CD4-positive, alpha-beta memory T cell (primary cell): ENCODE data around the gene TUBB4B. TPM values are rescaled to one million over a fixed set of nuclear protein-coding genes. Genes with fewer than 3 reads are reported as not detected.

Experiments
- CTCF ChIA-PET: fragments of 350-600 bp; sonication (Branson Sonifier 250); formaldehyde crosslinking; loops from one replicate; lab custom pipeline; 2021; ENCODE audit warnings: inconsistent platforms; ENCODE audit not compliant: partially characterized antibody; lab: Charles Lee
- POLR2A ChIA-PET: fragments of 350-600 bp; sonication (Branson Sonifier 250); formaldehyde crosslinking; loops from one replicate; lab custom pipeline; 2021; ENCODE audit not compliant: partially characterized antibody; lab: Charles Lee
- DNase-seq, 5 donors: peaks; one replicate each; pipeline versions ENCODE4 v3.0.0 to v3.0.0-alpha.2; 2020 to 2022; ENCODE audit warnings: mixed read lengths in 1 of 5
- H3K27ac ChIP-seq: one replicate; pipeline ENCODE4 v1.7.0; 2013; ENCODE audit warnings: low read depth, low read length
- H3K27me3 ChIP-seq: 2 replicates; pipeline ENCODE4 v1.7.0; 2013; ENCODE audit warnings: mild to moderate bottlenecking, low read length, moderate library complexity; ENCODE audit not compliant: insufficient read depth
- H3K36me3 ChIP-seq: 2 replicates; pipeline ENCODE4 v1.7.0; 2013; ENCODE audit warnings: mild to moderate bottlenecking, low read length, moderate library complexity; ENCODE audit not compliant: insufficient read depth
- H3K4me1 ChIP-seq: 2 replicates; pipeline ENCODE4 v1.7.0; 2013; ENCODE audit warnings: mild to moderate bottlenecking, low read length, moderate library complexity; ENCODE audit not compliant: insufficient read depth
- H3K4me3 ChIP-seq, 2 donors: one replicate each; pipeline ENCODE4 v1.7.0; 2013; ENCODE audit warnings: low read length in 2 of 2, mild to moderate bottlenecking in 1 of 2
- H3K9me3 ChIP-seq, 2 donors: one replicate each; pipeline ENCODE4 v1.7.0; 2013; ENCODE audit warnings: low read length in 2 of 2, control low read depth in 1 of 2; ENCODE audit not compliant: control insufficient read depth in 1 of 2
- H3K27ac Mint-ChIP-seq, 7 donors: one replicate each; pipeline ENCODE4 v1.8.0; 2020 to 2021; ENCODE audit warnings: mixed read lengths in 7 of 7, mild to moderate bottlenecking in 6 of 7, inconsistent platforms in 3 of 7, moderate library complexity in 3 of 7
- H3K27me3 Mint-ChIP-seq, 2 donors: one replicate each; pipeline ENCODE4 v1.8.0; 2020 to 2021; ENCODE audit warnings: mixed read lengths in 2 of 2
- H3K36me3 Mint-ChIP-seq, 2 donors: one replicate each; pipeline ENCODE4 v1.8.0; 2020 to 2021; ENCODE audit warnings: mixed read lengths in 2 of 2, inconsistent platforms in 1 of 2, mild to moderate bottlenecking in 1 of 2
- H3K4me1 Mint-ChIP-seq, 4 donors: one replicate each; pipeline ENCODE4 v1.8.0; 2020 to 2021; ENCODE audit warnings: mixed read lengths in 4 of 4, mild to moderate bottlenecking in 1 of 4
- H3K4me3 Mint-ChIP-seq, 8 donors: one replicate each; pipeline ENCODE4 v1.8.0; 2020 to 2021; ENCODE audit warnings: mixed read lengths in 8 of 8, mild to moderate bottlenecking in 7 of 8, moderate library complexity in 6 of 8, inconsistent platforms in 3 of 8
- H3K9me3 Mint-ChIP-seq, 8 donors: one replicate each; pipeline ENCODE4 v1.8.0; 2020 to 2021; ENCODE audit warnings: mixed read lengths in 8 of 8, mild to moderate bottlenecking in 5 of 8, inconsistent platforms in 3 of 8, moderate library complexity in 1 of 8
- intact Hi-C: fragments of 100-400 bp; cut with micrococcal nuclease; formaldehyde crosslinking; loops from one replicate; pipeline ENCODE4 v1.15.1; 2023
- polyA plus RNA-seq, 2 donors: library from polyadenylated mRNA; unstranded; fragments of 300-500 nt; fragmentation: Illumina TruSeq; gene quantifications; one replicate each; pipeline ENCODE4 v1.2.3, GENCODE V29; 2021
- total RNA-seq, 2 experiments: library from RNA; stranded (reverse); gene quantifications; one replicate each; pipeline ENCODE4 v1.2.3, GENCODE V29; 2021

The TUBB4B gene
- total and polyA plus RNA-seq, 4 experiments from 2014 or later: 53.1 to 103 (median 82.0) TPM

GRCh38 chr9:137266585-137267453, 25.7 kb downstream of the TUBB4B start:
- ChIA-PET POLR2A (interaction anchor here (1.5 kb wide), 1 partner anchor 11 kb away, joined by 4 read pairs; the partner anchor contains the start of gene NELFB), CTCF (interaction anchor here (1.7 kb wide), 1 partner anchor 20 kb away, joined by 3 read pairs; no protein-coding TSS in a partner anchor)
- no peak overlapping the region for H3K4me3 Mint-ChIP-seq
- no peaks in the 10 kb centered on the region for H3K9me3 Mint-ChIP-seq
- peaks cover 8 to 19% (median 13%) of the 10 kb centered on the region in 4 donors for H3K4me1 Mint-ChIP-seq
- Histone ChIP-seq H3K9me3 (no peaks in the 10 kb centered on the region), H3K27me3 (no peaks in the 10 kb centered on the region), H3K27ac (no peak overlapping the region), H3K4me3 (no peak overlapping the region), H3K4me1 (peaks cover 10% of the 10 kb centered on the region), H3K36me3 (peaks cover 27% of the 10 kb centered on the region)
- DNase-seq: no peak
- no peak overlapping the region for H3K27ac Mint-ChIP-seq
- intact Hi-C loops: no loop called here
- H3K36me3 Mint-ChIP-seq: peaks cover 19 to 33% of the 10 kb centered on the region in 2 donors
- H3K27me3 Mint-ChIP-seq: no peaks in the 10 kb centered on the region

GRCh38 chr9:137267933-137268355, 26.9 kb downstream of the TUBB4B start:
- Mint-ChIP-seq H3K4me1 (peaks cover 8 to 19% (median 13%) of the 10 kb centered on the region in 4 donors), H3K9me3 (no peaks in the 10 kb centered on the region), H3K4me3 (no peak overlapping the region), H3K36me3 (peaks cover 15 to 32% of the 10 kb centered on the region in 2 donors), H3K27me3 (no peaks in the 10 kb centered on the region), H3K27ac (peak overlapping the region in 1 of 7 donors; percentile 29)
- intact Hi-C loops: no loop called here
- no peak for DNase-seq
- no peak overlapping the region for H3K4me3 ChIP-seq
- CTCF ChIA-PET: interaction anchor here (1.7 kb wide), 1 partner anchor 19 kb away, joined by 3 read pairs; no protein-coding TSS in a partner anchor
- no peak overlapping the region for H3K27ac ChIP-seq
- POLR2A ChIA-PET: no interaction called here
- no peaks in the 10 kb centered on the region for H3K27me3 ChIP-seq
- H3K4me1 ChIP-seq: peaks cover 11% of the 10 kb centered on the region
- H3K9me3 ChIP-seq: no peaks in the 10 kb centered on the region
- H3K36me3 ChIP-seq: peaks cover 27% of the 10 kb centered on the region

GRCh38 chr9:137268538-137269201, 27.6 kb downstream of the TUBB4B start:
- peaks cover 25% of the 10 kb centered on the region for H3K36me3 ChIP-seq
- no peak overlapping the region for H3K4me3 ChIP-seq
- no peak overlapping the region for H3K27ac Mint-ChIP-seq
- no peaks in the 10 kb centered on the region for H3K9me3 ChIP-seq
- CTCF ChIA-PET: no interaction called here
- POLR2A ChIA-PET: no interaction called here
- intact Hi-C loops: no loop called here
- no peaks in the 10 kb centered on the region for H3K9me3 Mint-ChIP-seq
- no peak overlapping the region for H3K27ac ChIP-seq
- peaks cover 18 to 29% of the 10 kb centered on the region in 2 donors for H3K36me3 Mint-ChIP-seq
- peak overlapping the region in 1 of 8 donors; percentile 27 for H3K4me3 Mint-ChIP-seq
- H3K27me3 ChIP-seq: no peaks in the 10 kb centered on the region
- peaks cover 8 to 19% (median 13%) of the 10 kb centered on the region in 4 donors for H3K4me1 Mint-ChIP-seq
- H3K27me3 Mint-ChIP-seq: no peaks in the 10 kb centered on the region
- no peak for DNase-seq
- peaks cover 11% of the 10 kb centered on the region for H3K4me1 ChIP-seq

GRCh38 chr9:137269231-137269772, 28.2 kb downstream of the TUBB4B start:
- Mint-ChIP-seq H3K36me3 (peaks cover 20 to 28% of the 10 kb centered on the region in 2 donors), H3K27ac (no peak overlapping the region)

GRCh38 chr9:137270929-137271695, 30.0 kb downstream of the TUBB4B start:
- Histone ChIP-seq H3K27me3 (no peaks in the 10 kb centered on the region), H3K9me3 (no peaks in the 10 kb centered on the region), H3K27ac (no peak overlapping the region), H3K4me1 (peaks cover 11% of the 10 kb centered on the region), H3K36me3 (peaks cover 13% of the 10 kb centered on the region), H3K4me3 (no peak overlapping the region)
- no peaks in the 10 kb centered on the region for H3K9me3 Mint-ChIP-seq
- no peak overlapping the region for H3K4me3 Mint-ChIP-seq
- intact Hi-C loops: no loop called here
- no peaks in the 10 kb centered on the region for H3K27me3 Mint-ChIP-seq
- DNase-seq: peak in 3 of 5 donors; percentile 22 to 37 (median 24)
- peaks cover 20 to 25% of the 10 kb centered on the region in 2 donors for H3K36me3 Mint-ChIP-seq
- peak overlapping the region in 4 of 7 donors; percentile 13 to 73 (median 54) for H3K27ac Mint-ChIP-seq
- ChIA-PET POLR2A (interaction anchor here (1.2 kb wide), 1 partner anchor 30 kb away, joined by 3 read pairs; the partner anchor contains the start of gene TUBB4B), CTCF (no interaction called here)
- H3K4me1 Mint-ChIP-seq: peaks cover 11 to 27% (median 18%) of the 10 kb centered on the region in 4 donors

More at GRCh38 chr9:137269231-137269772, 28.2 kb downstream of the TUBB4B start:
- Histone ChIP-seq H3K27ac (no peak overlapping the region), H3K4me3 (no peak overlapping the region), H3K36me3 (peaks cover 18% of the 10 kb centered on the region), H3K4me1 (peaks cover 11% of the 10 kb centered on the region), H3K27me3 (no peaks in the 10 kb centered on the region), H3K9me3 (no peaks in the 10 kb centered on the region)
- CTCF ChIA-PET: no interaction called here
- POLR2A ChIA-PET: no interaction called here
- Mint-ChIP-seq H3K4me3 (no peak overlapping the region), H3K4me1 (peaks cover 8 to 19% (median 13%) of the 10 kb centered on the region in 4 donors), H3K27me3 (no peaks in the 10 kb centered on the region), H3K9me3 (no peaks in the 10 kb centered on the region)
- intact Hi-C loops: no loop called here
- no peak for DNase-seq

- Mint-ChIP-seq H3K36me3 (peaks cover 20 to 25% of the 10 kb centered on the region in 2 donors), H3K9me3 (no peaks in the 10 kb centered on the region), H3K27ac (peak overlapping the region in 2 of 7 donors; percentile 42 to 65), H3K27me3 (no peaks in the 10 kb centered on the region), H3K4me1 (peaks cover 12 to 27% (median 19%) of the 10 kb centered on the region in 4 donors), H3K4me3 (no peak overlapping the region)
- Histone ChIP-seq H3K4me3 (no peak overlapping the region), H3K9me3 (no peaks in the 10 kb centered on the region), H3K27ac (no peak overlapping the region), H3K4me1 (peaks cover 11% of the 10 kb centered on the region), H3K36me3 (peaks cover 9% of the 10 kb centered on the region), H3K27me3 (no peaks in the 10 kb centered on the region)
- no peak for DNase-seq
- CTCF ChIA-PET: no interaction called here
- POLR2A ChIA-PET: interaction anchor here (1.2 kb wide), 1 partner anchor 31 kb away, joined by 3 read pairs; the partner anchor contains the start of gene TUBB4B
- intact Hi-C loops: no loop called here
Observed at GRCh38 chr9:137271696-137272076, 30.6 kb downstream of the TUBB4B start.
